K562 (cell line): Measurements from ENCODE around the gene MARCHF9. TPM values are rescaled to one million over a fixed set of nuclear protein-coding genes. Genes with fewer than 3 reads are reported as not detected.
A peak's percentile ranks its signal among the peaks of the same experiment; 100 is the strongest.

ENCODE experiments used
- BCL6 ChIP-seq: fragments of 250-450 bp; sonication (Bioruptor Pico); IDR thresholded peaks from 2 replicates; pipeline ENCODE4 v1.4.0; 2020
- CHD4 ChIP-seq: fragments of 200-600 bp; sonication (generic); IDR thresholded peaks from 3 replicates; pipeline ENCODE4 v1.6.1; 2012; ENCODE audit warnings: low read depth, mild to moderate bottlenecking, mixed read lengths, low read length, inconsistent platforms; ENCODE audit not compliant: insufficient read depth, insufficient replicate concordance, poor library complexity, severe bottlenecking
- ESRRA ChIP-seq: fragments of 450-650 bp; IDR thresholded peaks from 2 replicates; pipeline ENCODE4 v1.6.1; 2014; ENCODE audit warnings: low read depth, mild to moderate bottlenecking, moderate library complexity, borderline replicate concordance
- GTF2A2 ChIP-seq: IDR thresholded peaks from 2 replicates; pipeline ENCODE4 v1.6.1; 2016; ENCODE audit warnings: mild to moderate bottlenecking, missing genetic modification characterization, missing compliant biosample characterization
- JUND ChIP-seq, 2 experiments: IDR thresholded peaks; 2 replicates in 1 of 2; 3 replicates in 1 of 2; pipeline ENCODE4 v1.6.1; 2011; ENCODE audit warnings: borderline replicate concordance in 2 of 2, low read depth in 2 of 2, low read length in 2 of 2, improper control_type of control experiment in 1 of 2, missing biosample characterization in 1 of 2, missing genetic modification characterization in 1 of 2, missing genetic modification reagents in 1 of 2
- KLF13 ChIP-seq: fragments of 450-650 bp; IDR thresholded peaks from 2 replicates; pipeline ENCODE4 v1.6.1; 2016; ENCODE audit warnings: missing genetic modification characterization, low read depth, mild to moderate bottlenecking, missing compliant biosample characterization, moderate library complexity, borderline replicate concordance
- L3MBTL2 ChIP-seq: fragments of 450-650 bp; IDR thresholded peaks from 2 replicates; pipeline ENCODE4 v1.6.1; 2016; ENCODE audit warnings: mild to moderate bottlenecking, moderate library complexity
- POLR3A ChIP-seq: IDR thresholded peaks from 2 replicates; pipeline ENCODE4 v1.6.1; 2011; ENCODE audit warnings: borderline replicate concordance, mild to moderate bottlenecking, moderate library complexity; ENCODE audit not compliant: insufficient read length, insufficient read depth; ENCODE audit errors: extremely low read depth
- SNIP1 ChIP-seq: fragments of 450-650 bp; IDR thresholded peaks from 2 replicates; pipeline ENCODE4 v1.7.1; 2017; ENCODE audit warnings: low read depth, mild to moderate bottlenecking
- STAT5A ChIP-seq: IDR thresholded peaks from 2 replicates; pipeline ENCODE4 v1.6.1; 2012; ENCODE audit warnings: low read length, inconsistent platforms, borderline replicate concordance
- TRIM28 ChIP-seq: fragments of 450-650 bp; IDR thresholded peaks from 2 replicates; pipeline ENCODE4 v1.6.1; 2017
- XRCC3 ChIP-seq: fragments of 450-650 bp; IDR thresholded peaks from 2 replicates; pipeline ENCODE4 v1.6.1; 2017; ENCODE audit warnings: mild to moderate bottlenecking, moderate library complexity
- ZBTB8A ChIP-seq: fragments of 450-650 bp; IDR thresholded peaks from 2 replicates; pipeline ENCODE4 v1.6.1; 2018; ENCODE audit warnings: mild to moderate bottlenecking, moderate library complexity; ENCODE audit not compliant: partially characterized antibody
- ZKSCAN3 ChIP-seq: fragments of 250-450 bp; sonication (Bioruptor Pico); IDR thresholded peaks from 2 replicates; pipeline ENCODE4 v1.4.0; 2020
- ZZZ3 ChIP-seq: fragments of 450-650 bp; IDR thresholded peaks from 2 replicates; pipeline ENCODE4 v1.6.1; 2016; ENCODE audit warnings: antibody characterized with exemption, mild to moderate bottlenecking, moderate library complexity
- polyA plus RNA-seq, 8 experiments: library from polyadenylated mRNA; depleted of rRNA in 4 of 8; stranded (reverse) in 5 of 8; unstranded in 3 of 8; fragments of >200 nt; fragmentation: Nextera tagmentation in 2 of 8; fragmentation: Illumina TruSeq in 1 of 8; extraction: Ambion mirVana in 2 of 8; extraction: Trizol in 1 of 8; gene quantifications; 2 replicates each; pipeline versions ENCODE4 v1.2.1 to v1.2.3, GENCODE V29; 2011 to 2014; ENCODE audit warnings: inconsistent platforms in 1 of 8, missing spikeins in 1 of 8
- total RNA-seq, 7 experiments: library from RNA; depleted of rRNA in 6 of 7; stranded (reverse); fragments of >200 nt in 6 of 7; fragmentation: Illumina TruSeq in 2 of 7; extraction: Trizol in 2 of 7; gene quantifications; 2 replicates each; pipeline versions ENCODE4 v1.2.1 to v1.2.3, GENCODE V29; 2011 to 2021; ENCODE audit warnings: low replicate concordance in 1 of 7
- TF ChIP-seq, protein P1 (sequence below): sonication (generic); formaldehyde crosslinking; IDR thresholded peaks from 2 replicates; pipeline ENCODE4 v1.8.0; 2023; ENCODE audit warnings: missing genetic modification reagents, mild to moderate bottlenecking, borderline replicate concordance
- TF ChIP-seq, protein P2 (sequence below): fragments of 250-450 bp; sonication (Bioruptor Pico); IDR thresholded peaks from 2 replicates; pipeline ENCODE4 v1.5.0; 2020; ENCODE audit warnings: mild to moderate bottlenecking
- TF ChIP-seq, protein P3 (sequence below), 3 experiments: IDR thresholded peaks in 2 of 3; conservative IDR thresholded peaks in 1 of 3; 2 replicates each; pipeline ENCODE4 v1.5.1; 2011 to 2012; ENCODE audit warnings: low read length in 3 of 3, mild to moderate bottlenecking in 3 of 3, control low read depth in 2 of 3, improper control_type of control experiment in 1 of 3, inconsistent platforms in 1 of 3, low read depth in 1 of 3, mixed read lengths in 1 of 3, moderate library complexity in 1 of 3; ENCODE audit not compliant: insufficient read depth in 2 of 3

MARCHF9 gene
- total and polyA plus RNA-seq, 9 of the 15 experiments (the other 6 are each of a cell fraction or from before 2014, with no cell fraction given), result 0.80 to 12.4 (median 6.2) TPM

DNA sequence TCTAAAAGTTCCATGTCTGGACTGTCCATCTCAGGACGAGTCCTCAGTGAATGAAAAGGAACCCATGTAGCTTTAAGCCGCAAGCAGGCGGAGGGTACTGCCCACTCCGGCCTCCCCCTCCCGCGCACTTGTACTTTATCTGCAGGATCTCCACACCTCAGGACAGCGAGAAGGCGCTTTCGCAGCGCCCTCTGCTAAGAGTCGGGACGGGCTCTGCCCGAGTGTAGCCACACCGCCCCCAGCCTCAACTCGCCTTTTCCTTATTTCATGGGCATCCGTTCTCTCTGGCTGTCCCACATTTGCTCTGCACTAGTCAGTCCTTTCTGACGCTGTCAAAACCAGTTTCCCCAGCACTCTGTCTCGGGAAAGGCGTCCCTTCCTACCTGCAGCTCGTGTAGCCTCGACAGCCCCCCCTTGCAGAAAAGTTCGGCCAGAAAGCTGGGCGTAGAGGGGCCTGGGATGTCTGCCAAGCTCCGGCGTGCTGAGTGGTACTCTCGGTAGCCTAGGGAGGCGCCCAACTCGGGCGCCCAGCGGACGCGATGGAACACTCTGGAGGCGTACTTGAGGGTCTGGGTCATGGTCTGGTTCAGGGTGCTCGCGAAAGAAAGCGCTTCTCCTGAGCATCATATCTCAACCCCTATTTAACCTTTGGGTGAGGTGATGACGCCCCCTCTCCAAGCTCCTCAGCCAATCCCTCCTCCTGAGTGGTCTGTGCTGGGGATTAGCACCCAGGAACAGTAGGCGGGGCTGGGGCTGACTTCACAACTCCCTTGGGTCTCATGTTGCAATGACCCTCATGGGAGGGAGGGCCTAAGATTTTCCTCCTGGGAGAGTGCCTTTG, 11.8 kb downstream of the MARCHF9 start, which contains the start of gene CYP27B1 (continued):
- TF ChIP-seq, protein P1, sequence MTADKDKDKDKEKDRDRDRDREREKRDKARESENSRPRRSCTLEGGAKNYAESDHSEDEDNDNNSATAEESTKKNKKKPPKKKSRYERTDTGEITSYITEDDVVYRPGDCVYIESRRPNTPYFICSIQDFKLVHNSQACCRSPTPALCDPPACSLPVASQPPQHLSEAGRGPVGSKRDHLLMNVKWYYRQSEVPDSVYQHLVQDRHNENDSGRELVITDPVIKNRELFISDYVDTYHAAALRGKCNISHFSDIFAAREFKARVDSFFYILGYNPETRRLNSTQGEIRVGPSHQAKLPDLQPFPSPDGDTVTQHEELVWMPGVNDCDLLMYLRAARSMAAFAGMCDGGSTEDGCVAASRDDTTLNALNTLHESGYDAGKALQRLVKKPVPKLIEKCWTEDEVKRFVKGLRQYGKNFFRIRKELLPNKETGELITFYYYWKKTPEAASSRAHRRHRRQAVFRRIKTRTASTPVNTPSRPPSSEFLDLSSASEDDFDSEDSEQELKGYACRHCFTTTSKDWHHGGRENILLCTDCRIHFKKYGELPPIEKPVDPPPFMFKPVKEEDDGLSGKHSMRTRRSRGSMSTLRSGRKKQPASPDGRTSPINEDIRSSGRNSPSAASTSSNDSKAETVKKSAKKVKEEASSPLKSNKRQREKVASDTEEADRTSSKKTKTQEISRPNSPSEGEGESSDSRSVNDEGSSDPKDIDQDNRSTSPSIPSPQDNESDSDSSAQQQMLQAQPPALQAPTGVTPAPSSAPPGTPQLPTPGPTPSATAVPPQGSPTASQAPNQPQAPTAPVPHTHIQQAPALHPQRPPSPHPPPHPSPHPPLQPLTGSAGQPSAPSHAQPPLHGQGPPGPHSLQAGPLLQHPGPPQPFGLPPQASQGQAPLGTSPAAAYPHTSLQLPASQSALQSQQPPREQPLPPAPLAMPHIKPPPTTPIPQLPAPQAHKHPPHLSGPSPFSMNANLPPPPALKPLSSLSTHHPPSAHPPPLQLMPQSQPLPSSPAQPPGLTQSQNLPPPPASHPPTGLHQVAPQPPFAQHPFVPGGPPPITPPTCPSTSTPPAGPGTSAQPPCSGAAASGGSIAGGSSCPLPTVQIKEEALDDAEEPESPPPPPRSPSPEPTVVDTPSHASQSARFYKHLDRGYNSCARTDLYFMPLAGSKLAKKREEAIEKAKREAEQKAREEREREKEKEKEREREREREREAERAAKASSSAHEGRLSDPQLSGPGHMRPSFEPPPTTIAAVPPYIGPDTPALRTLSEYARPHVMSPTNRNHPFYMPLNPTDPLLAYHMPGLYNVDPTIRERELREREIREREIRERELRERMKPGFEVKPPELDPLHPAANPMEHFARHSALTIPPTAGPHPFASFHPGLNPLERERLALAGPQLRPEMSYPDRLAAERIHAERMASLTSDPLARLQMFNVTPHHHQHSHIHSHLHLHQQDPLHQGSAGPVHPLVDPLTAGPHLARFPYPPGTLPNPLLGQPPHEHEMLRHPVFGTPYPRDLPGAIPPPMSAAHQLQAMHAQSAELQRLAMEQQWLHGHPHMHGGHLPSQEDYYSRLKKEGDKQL, result no peak
- no peak for TF ChIP-seq ZZZ3
- no peak for TF ChIP-seq STAT5A
- TF ChIP-seq XRCC3, result no peak
- TF ChIP-seq L3MBTL2, result peak; percentile 43
- no peak for TF ChIP-seq SNIP1
- TF ChIP-seq, protein P2, sequence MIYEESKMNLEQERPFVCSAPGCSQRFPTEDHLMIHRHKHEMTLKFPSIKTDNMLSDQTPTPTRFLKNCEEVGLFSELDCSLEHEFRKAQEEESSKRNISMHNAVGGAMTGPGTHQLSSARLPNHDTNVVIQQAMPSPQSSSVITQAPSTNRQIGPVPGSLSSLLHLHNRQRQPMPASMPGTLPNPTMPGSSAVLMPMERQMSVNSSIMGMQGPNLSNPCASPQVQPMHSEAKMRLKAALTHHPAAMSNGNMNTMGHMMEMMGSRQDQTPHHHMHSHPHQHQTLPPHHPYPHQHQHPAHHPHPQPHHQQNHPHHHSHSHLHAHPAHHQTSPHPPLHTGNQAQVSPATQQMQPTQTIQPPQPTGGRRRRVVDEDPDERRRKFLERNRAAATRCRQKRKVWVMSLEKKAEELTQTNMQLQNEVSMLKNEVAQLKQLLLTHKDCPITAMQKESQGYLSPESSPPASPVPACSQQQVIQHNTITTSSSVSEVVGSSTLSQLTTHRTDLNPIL (CRISPR knock-in tag), result no peak
- no peak for TF ChIP-seq POLR3A
- TF ChIP-seq, protein P3, sequence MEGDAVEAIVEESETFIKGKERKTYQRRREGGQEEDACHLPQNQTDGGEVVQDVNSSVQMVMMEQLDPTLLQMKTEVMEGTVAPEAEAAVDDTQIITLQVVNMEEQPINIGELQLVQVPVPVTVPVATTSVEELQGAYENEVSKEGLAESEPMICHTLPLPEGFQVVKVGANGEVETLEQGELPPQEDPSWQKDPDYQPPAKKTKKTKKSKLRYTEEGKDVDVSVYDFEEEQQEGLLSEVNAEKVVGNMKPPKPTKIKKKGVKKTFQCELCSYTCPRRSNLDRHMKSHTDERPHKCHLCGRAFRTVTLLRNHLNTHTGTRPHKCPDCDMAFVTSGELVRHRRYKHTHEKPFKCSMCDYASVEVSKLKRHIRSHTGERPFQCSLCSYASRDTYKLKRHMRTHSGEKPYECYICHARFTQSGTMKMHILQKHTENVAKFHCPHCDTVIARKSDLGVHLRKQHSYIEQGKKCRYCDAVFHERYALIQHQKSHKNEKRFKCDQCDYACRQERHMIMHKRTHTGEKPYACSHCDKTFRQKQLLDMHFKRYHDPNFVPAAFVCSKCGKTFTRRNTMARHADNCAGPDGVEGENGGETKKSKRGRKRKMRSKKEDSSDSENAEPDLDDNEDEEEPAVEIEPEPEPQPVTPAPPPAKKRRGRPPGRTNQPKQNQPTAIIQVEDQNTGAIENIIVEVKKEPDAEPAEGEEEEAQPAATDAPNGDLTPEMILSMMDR (IDR thresholded peaks at IDR 0.05 in 2 of 3, conservative IDR thresholded peaks at IDR 0.05 in 1 of 3; ENCODE audit: insufficient read depth in 2 of 3, low read depth in 1 of 3, low read length in 3 of 3), result 0 out of 6 replicates have a peak, but pooled peaks of 1 of the 3 experiments have one; percentile 2
- TF ChIP-seq BCL6 (CRISPR knock-in tag), result no peak
- TF ChIP-seq ESRRA, result no peak
- TF ChIP-seq GTF2A2 (tag), result no peak
- no peak for TF ChIP-seq ZKSCAN3 (CRISPR knock-in tag)
- no peak for TF ChIP-seq JUND (IDR thresholded peaks at IDR 0.05; ENCODE audit: borderline replicate concordance, low read depth, low read length)
- no peak for TF ChIP-seq JUND (tag; IDR thresholded peaks at IDR 0.05; ENCODE audit: borderline replicate concordance, low read depth, low read length)
- no peak for TF ChIP-seq TRIM28
- TF ChIP-seq KLF13, result no peak
- TF ChIP-seq CHD4, result no peak
- no peak for TF ChIP-seq ZBTB8A
